Myometrial cell (primary cell): ENCODE data around the gene AMER3. TPM values are rescaled to one million over a fixed set of nuclear protein-coding genes. Genes with fewer than 3 reads are reported as not detected.

ENCODE experiments used
- total RNA-seq: library from RNA; depleted of rRNA; stranded (reverse); fragments of >200 nt; gene quantifications from 2 replicates; pipeline ENCODE4 v1.2.3, GENCODE V29; 2015

Gene AMER3
- total RNA-seq, result not detected in 2 replicates

GRCh38 chr2:130755256-130756052 lies at the start of gene AMER3:
AMER3 (plus strand) TSS chr2:130755540; CDS start chr2:130762073, 6,533 bp downstream.

GRCh38 chr2:130728549-130729316 lies 26.6 kb upstream of the AMER3 start, which contains the start of gene GPR148:
GPR148 (plus strand) TSS chr2:130729070; CDS start chr2:130729152, 82 bp downstream.

Other genes starting within 250 kb of the AMER3 start
- gene POTEI, start 246.2 kb upstream of the AMER3 start, total RNA-seq, result not detected in 2 replicates
- gene CFC1B, start 234.3 kb upstream of the AMER3 start, total RNA-seq, result not detected in 2 replicates
- gene CFC1, start 156.0 kb upstream of the AMER3 start, total RNA-seq, result not detected in 2 replicates
- not detected in 2 replicates for gene POTEJ, start 144.1 kb upstream of the AMER3 start, total RNA-seq
- gene GPR148, start 26.5 kb upstream of the AMER3 start, total RNA-seq, result not detected in 2 replicates
- gene ARHGEF4, start 81.4 kb downstream of the AMER3 start, total RNA-seq, result 1.2 and 4.8 TPM in 2 replicates